Articular chondrocyte of knee joint (primary cell): ENCODE results near the gene PTGER3. TPM values are rescaled to one million over a fixed set of nuclear protein-coding genes. Genes with fewer than 3 reads are reported as not detected.

Source experiments
- small RNA-seq: library from RNA; depleted of rRNA; stranded (forward); fragments of <200 nt; gene quantifications from one replicate; pipeline ENCODE3, GENCODE V24; 2012
- total RNA-seq: library from RNA; depleted of rRNA; stranded (reverse); fragments of >200 nt; gene quantifications from 2 replicates; pipeline ENCODE4 v1.2.3, GENCODE V29; 2012

PTGER3 gene
- total RNA-seq = under 0.01 and 0.11 TPM in 2 replicates

DNA sequence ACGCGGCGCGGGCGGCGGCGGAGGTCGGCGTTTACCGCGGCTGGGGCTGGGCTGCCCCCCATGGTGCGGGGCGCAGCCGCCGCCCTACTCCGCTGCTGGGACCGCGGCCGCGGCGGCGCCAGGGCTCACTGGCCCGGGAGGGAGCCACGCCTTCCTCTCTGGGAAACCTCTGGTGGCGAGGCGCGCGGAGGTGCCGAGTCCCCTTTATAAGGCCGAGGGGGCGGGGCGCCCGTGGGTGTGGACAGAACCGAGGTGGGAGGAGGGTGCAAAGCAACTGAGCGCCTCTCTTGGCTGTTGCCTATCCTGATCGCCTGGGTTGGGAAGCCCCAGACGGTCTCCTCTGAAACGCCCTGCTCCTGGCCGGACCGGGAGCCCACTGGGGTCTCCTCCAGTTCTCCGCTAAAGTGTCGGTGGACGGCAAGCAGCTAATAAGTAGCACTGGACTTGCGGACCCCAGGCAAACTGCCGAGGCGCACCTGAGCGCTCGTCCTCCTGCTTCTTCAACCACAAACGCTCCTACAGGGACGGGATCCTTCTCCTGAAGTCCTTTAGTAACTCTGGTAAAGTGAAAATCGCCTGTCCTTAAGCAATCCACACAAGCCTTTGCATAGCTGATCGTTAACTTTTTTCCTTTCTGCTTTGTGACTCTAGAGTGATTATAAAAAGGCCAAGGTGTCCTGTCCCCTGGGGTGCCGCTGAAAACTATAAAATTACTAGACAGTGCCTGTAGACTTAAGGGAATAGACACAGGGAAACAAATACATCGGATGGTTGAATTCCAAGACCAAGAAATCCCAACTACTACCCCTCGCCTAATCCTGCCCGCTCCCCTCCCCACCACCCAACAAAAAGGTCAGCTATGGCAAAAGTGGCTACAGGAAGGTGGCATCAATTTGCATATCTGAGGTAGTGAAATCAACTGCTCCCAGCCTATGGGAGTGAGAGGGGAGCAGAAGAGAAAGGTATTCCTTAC lies at the start of gene PTGER3:
TSS of gene PTGER3 (minus strand) at position 182 of the 973 bp plus-strand sequence. CDS start 239 bp downstream, outside the sequence.

DNA sequence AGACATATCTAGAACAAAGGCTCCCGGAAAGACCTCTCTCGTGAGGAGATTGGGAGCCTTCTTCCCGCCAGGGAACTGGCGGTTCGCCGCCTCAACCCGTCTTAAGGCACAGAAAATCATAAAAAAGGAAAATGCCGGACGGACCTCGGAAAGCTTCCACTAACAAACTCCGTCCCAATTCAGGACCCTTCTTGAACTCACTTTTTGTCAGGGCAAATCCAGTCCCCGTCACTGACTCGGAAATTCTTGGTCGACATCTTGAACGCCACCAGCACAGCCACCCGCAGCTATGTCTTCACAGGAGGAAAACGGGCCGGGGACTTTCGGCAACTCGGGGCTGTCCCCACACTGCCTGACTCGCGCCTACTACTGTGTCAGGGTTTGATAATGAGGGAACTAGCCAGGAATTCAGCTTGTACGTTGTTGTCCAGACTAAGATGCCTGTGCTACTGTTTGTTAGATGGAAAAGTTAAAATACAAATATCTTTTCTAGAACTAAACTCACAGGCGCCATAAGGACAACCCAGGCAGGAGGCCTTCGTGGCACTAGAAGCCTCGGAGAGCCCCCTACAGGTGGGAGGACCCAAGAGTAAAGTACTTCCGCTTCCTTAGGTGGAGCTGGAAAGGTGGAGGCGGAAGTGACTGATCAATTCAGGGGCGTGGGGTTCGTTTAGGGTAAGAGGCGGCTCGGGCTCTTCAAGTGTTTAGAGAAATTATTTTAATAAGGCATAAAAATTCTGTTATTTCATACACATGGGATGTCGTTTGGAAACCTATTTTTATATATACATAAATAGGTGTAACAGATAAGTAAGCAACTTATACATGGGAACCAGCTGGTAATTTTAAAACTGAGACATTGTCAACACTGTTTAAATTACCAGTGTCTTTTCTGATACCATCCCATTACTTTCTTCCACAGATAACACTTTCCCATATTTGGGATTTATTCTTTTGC lies 33.4 kb upstream of the PTGER3 start, which contains the start of gene ZRANB2:
TSS of gene ZRANB2 (minus strand) at position 297 of the 958 bp plus-strand sequence. CDS start at position 257, 40 bp downstream.

Small RNA genes within 50 kb of the gene (small RNA-seq; reads per million reads assigned to genes)
- 398 reads per million, percentile 99 among the genes with 10 or more reads in this experiment for gene MIR186

Other genes with a start within 250 kb of the PTGER3 start
- gene ZRANB2, start 33.2 kb upstream of the PTGER3 start, total RNA-seq = 51.9 and 56.7 TPM in 2 replicates